Type B pancreatic cell (in vitro differentiated cells): ENCODE results near the gene KAT8. TPM values are rescaled to one million over a fixed set of nuclear protein-coding genes. Genes with fewer than 3 reads are reported as not detected.

ENCODE experiments used
- DNase-seq: peaks from one replicate; pipeline ENCODE4 v3.0.0; 2021; ENCODE audit warnings: mixed read lengths; ENCODE audit not compliant: unreplicated experiment; ENCODE audit errors: extremely low spot score
- H3K27ac Mint-ChIP-seq: 2 replicates; pipeline ENCODE4 v1.8.0; 2021; ENCODE audit warnings: mild to moderate bottlenecking, mixed read lengths
- H3K27me3 Mint-ChIP-seq: 2 replicates; pipeline ENCODE4 v1.8.0; 2021; ENCODE audit warnings: mixed read lengths
- H3K36me3 Mint-ChIP-seq: 2 replicates; pipeline ENCODE4 v1.8.0; 2021; ENCODE audit warnings: mixed read lengths
- H3K4me1 Mint-ChIP-seq: one replicate; pipeline ENCODE4 v1.8.0; 2021; ENCODE audit warnings: mixed read lengths; ENCODE audit not compliant: unreplicated experiment
- H3K4me3 Mint-ChIP-seq: 2 replicates; pipeline ENCODE4 v1.8.0; 2021; ENCODE audit warnings: mild to moderate bottlenecking, mixed read lengths
- H3K9me3 Mint-ChIP-seq: 2 replicates; pipeline ENCODE4 v1.8.0; 2021; ENCODE audit warnings: mixed read lengths
- total RNA-seq: library from RNA; stranded (reverse); gene quantifications from 2 replicates; pipeline ENCODE4 v1.2.1, GENCODE V29; 2021; ENCODE audit warnings: low replicate concordance
- TF ChIP-seq, protein P1 (sequence below): fragments of 200-600 bp; sonication (generic); conservative IDR thresholded peaks from 2 replicates; pipeline ENCODE4 v1.5.0; 2021; ENCODE audit warnings: antibody characterized with exemption, mild to moderate bottlenecking

Gene KAT8
- total RNA-seq, 1 donor from 2014 or later = 70.3 TPM

- H3K4me1 Mint-ChIP-seq = peaks cover 9% of the 10 kb centered on the region
- H3K27ac Mint-ChIP-seq = no peak overlapping the region
- TF ChIP-seq, protein P1, sequence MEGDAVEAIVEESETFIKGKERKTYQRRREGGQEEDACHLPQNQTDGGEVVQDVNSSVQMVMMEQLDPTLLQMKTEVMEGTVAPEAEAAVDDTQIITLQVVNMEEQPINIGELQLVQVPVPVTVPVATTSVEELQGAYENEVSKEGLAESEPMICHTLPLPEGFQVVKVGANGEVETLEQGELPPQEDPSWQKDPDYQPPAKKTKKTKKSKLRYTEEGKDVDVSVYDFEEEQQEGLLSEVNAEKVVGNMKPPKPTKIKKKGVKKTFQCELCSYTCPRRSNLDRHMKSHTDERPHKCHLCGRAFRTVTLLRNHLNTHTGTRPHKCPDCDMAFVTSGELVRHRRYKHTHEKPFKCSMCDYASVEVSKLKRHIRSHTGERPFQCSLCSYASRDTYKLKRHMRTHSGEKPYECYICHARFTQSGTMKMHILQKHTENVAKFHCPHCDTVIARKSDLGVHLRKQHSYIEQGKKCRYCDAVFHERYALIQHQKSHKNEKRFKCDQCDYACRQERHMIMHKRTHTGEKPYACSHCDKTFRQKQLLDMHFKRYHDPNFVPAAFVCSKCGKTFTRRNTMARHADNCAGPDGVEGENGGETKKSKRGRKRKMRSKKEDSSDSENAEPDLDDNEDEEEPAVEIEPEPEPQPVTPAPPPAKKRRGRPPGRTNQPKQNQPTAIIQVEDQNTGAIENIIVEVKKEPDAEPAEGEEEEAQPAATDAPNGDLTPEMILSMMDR = no peak
- no peak for DNase-seq
- H3K4me3 Mint-ChIP-seq = no peak overlapping the region
- H3K36me3 Mint-ChIP-seq = peaks cover 9% of the 10 kb centered on the region
- no peaks in the 10 kb centered on the region for H3K9me3 Mint-ChIP-seq
- H3K27me3 Mint-ChIP-seq = peaks cover 3% of the 10 kb centered on the region
Measured at GRCh38 chr16:31177136-31177535, 59.7 kb downstream of the KAT8 start.

DNA sequence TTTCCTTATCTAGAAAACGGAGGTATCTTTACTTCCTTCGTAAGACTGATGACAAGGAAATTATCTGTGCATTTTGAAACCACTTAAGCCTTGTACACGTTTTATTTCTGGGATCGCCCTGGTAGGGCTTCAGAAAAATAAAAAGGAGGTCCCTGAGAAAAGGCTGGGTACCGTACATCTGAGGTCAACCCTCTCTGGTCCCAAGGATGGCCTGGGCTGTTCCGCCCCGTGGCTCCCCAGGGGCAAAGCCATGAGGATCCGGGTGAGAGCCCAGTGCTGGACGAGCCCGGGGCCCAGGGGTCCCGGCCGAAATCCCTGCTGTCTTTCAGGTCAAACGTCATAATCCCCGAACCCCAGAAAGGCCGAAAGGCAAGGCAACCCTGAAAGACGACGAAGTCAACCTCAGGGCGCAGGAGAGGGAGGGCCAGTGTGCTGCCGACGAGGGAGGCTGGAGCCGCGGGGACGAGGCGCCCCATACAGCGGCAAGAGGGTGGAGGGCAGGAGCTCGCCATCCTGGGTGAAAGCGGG lies 61.8 kb downstream of the KAT8 start:
- Mint-ChIP-seq H3K27me3 (peaks cover 3% of the 10 kb centered on the region), H3K36me3 (peaks cover 27% of the 10 kb centered on the region), H3K27ac (peak overlapping the region; percentile 100), H3K4me1 (peaks cover 29% of the 10 kb centered on the region), H3K4me3 (peak overlapping the region; percentile 95), H3K9me3 (no peaks in the 10 kb centered on the region)
- TF ChIP-seq, protein P1 = no peak
- DNase-seq = no peak

DNA sequence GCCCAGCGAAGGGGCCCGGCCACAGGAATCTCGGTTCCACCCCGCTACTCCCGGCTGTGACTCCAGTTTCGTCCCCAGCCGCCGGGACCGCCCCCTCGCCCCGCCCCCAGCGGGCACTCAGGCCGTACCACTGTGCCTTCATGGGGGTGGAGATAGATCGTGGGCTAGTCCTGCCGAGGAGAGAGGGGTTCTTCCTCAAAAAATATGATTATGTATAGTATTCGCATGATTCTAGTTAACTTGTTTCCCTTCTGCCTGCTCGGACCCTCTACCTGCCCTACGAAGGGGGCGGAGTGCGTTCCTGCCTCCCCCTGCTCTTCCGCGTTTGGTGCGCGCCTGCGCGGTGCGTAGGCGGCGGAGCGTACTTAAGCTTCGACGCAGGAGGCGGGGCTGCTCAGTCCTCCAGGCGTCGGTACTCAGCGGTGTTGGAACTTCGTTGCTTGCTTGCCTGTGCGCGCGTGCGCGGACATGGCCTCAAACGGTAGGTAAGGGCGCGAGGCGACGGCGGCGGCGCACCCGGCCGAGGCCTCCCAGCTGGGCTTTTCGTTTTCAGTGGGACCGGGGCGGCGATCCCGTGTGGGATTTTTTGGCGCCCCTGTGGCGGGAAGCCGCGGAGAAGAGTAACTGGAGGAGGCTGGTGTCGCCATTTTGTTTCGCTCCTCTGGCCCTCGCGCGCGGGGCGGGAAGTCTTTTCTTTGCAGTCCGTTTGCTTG lies 62.4 kb downstream of the KAT8 start, which contains the start of gene FUS:
Gene FUS, plus strand, starts transcription at position 393 of the 713 bp plus-strand sequence. Its CDS starts 76 bp downstream, at position 469.
- no peaks in the 10 kb centered on the region for H3K9me3 Mint-ChIP-seq
- H3K27ac Mint-ChIP-seq = peak within 1 kb of the TSS; percentile 100

More for the DNA sequence above, 62.4 kb downstream of the KAT8 start, which contains the start of gene FUS:
- TF ChIP-seq, protein P1 = no peak
- Mint-ChIP-seq H3K36me3 (peaks cover 31% of the 10 kb centered on the region), H3K4me3 (peak within 1 kb of the TSS; percentile 95), H3K4me1 (peaks cover 29% of the 10 kb centered on the region), H3K27me3 (peaks cover 3% of the 10 kb centered on the region)
- peak; percentile 92 for DNase-seq

Other genes with a start within 250 kb of the KAT8 start
- 26.3 and 35.0 TPM in 2 replicates for gene BCL7C, start 223.6 kb upstream of the KAT8 start, total RNA-seq
- gene CTF1, start 221.1 kb upstream of the KAT8 start, total RNA-seq = 2.5 and 3.1 TPM in 2 replicates
- 29.0 and 46.4 TPM in 2 replicates for gene FBXL19, start 194.1 kb upstream of the KAT8 start, total RNA-seq
- 18.7 and 19.4 TPM in 2 replicates for gene ORAI3, start 168.6 kb upstream of the KAT8 start, total RNA-seq
- gene SETD1A, start 159.9 kb upstream of the KAT8 start, total RNA-seq = 19.3 and 25.0 TPM in 2 replicates
- gene HSD3B7, start 132.5 kb upstream of the KAT8 start, total RNA-seq = 5.8 and 6.9 TPM in 2 replicates
- 1.0 and 9.9 TPM in 2 replicates for gene STX1B, start 107.0 kb upstream of the KAT8 start, total RNA-seq
- 35.3 and 38.5 TPM in 2 replicates for gene STX4, start 84.1 kb upstream of the KAT8 start, total RNA-seq
- 10.5 and 13.4 TPM in 2 replicates for gene ZNF668, start 43.4 kb upstream of the KAT8 start, total RNA-seq
- gene ZNF646, start 43.2 kb upstream of the KAT8 start, total RNA-seq = 21.0 and 27.2 TPM in 2 replicates
- gene PRSS53, start 28.7 kb upstream of the KAT8 start, total RNA-seq = 3.5 and 5.1 TPM in 2 replicates
- 70.1 and 78.9 TPM in 2 replicates for gene VKORC1, start 22.9 kb upstream of the KAT8 start, total RNA-seq
- gene BCKDK, start 9.3 kb upstream of the KAT8 start, total RNA-seq = 38.5 and 44.5 TPM in 2 replicates
- gene PRSS8, start 18.1 kb downstream of the KAT8 start, total RNA-seq = 84.7 and 205 TPM in 2 replicates
- 1.8 and 2.0 TPM in 2 replicates for gene PRSS36, start 32.4 kb downstream of the KAT8 start, total RNA-seq
- 400 and 654 TPM in 2 replicates for gene FUS, start 62.5 kb downstream of the KAT8 start, total RNA-seq
- gene PYCARD, start 85.1 kb downstream of the KAT8 start, total RNA-seq = 8.2 and 14.5 TPM in 2 replicates
- 0.02 TPM in 1 of 2 replicates, not detected in the other for gene TRIM72, start 96.5 kb downstream of the KAT8 start, total RNA-seq
- gene PYDC1, start 99.5 kb downstream of the KAT8 start, total RNA-seq = not detected in 2 replicates
- gene ITGAM, start 142.3 kb downstream of the KAT8 start, total RNA-seq = 0.36 TPM in 1 of 2 replicates, not detected in the other
- not detected in 2 replicates for gene ITGAX, start 237.5 kb downstream of the KAT8 start, total RNA-seq